HG03175 (cell line): ENCODE results near the gene BICDL2.

Experiments used
- ATAC-seq: cut with Tn5 transposase; IDR thresholded peaks from one replicate; pipeline ENCODE4 v1.9.1; 2021; ENCODE audit warnings: mild to moderate bottlenecking, moderate library complexity; ENCODE audit not compliant: unreplicated experiment

BICDL2 gene

GRCh38 chr16:3026003-3026378 is 10.8 kb downstream of the BICDL2 start:
- ATAC-seq = no peak

- ATAC-seq = no peak
These were observed 11.4 kb downstream of the BICDL2 start for GRCh38 chr16:3025032-3026002.

- peak; percentile 80 for ATAC-seq
These were observed 12.9 kb downstream of the BICDL2 start, which contains the start of the genes HCFC1R1 and THOC6 for GRCh38 chr16:3023669-3024478. Gene HCFC1R1 (minus strand): TSS chr16:3023942. CDS start chr16:3023941, 1 bp downstream. Gene THOC6 (plus strand): TSS chr16:3024035. CDS start chr16:3024327, 292 bp downstream.

- ATAC-seq = no peak
These were observed 13.4 kb downstream of the BICDL2 start for GRCh38 chr16:3023415-3023668.

GRCh38 chr16:3022684-3023414 is 13.9 kb downstream of the BICDL2 start:
- no peak for ATAC-seq

GRCh38 chr16:3022208-3022683 is 14.5 kb downstream of the BICDL2 start:
- no peak for ATAC-seq

GRCh38 chr16:3021449-3022207 is 15.1 kb downstream of the BICDL2 start:
- no peak for ATAC-seq

GRCh38 chr16:3020604-3021448 is 15.9 kb downstream of the BICDL2 start:
- no peak for ATAC-seq

GRCh38 chr16:3020247-3020603 is 16.5 kb downstream of the BICDL2 start, which contains the start of gene TNFRSF12A:
Gene TNFRSF12A (plus strand): TSS chr16:3020368. CDS start chr16:3020398, 30 bp downstream.
- no peak for ATAC-seq

- ATAC-seq = no peak
These were observed 17.0 kb downstream of the BICDL2 start for GRCh38 chr16:3019594-3020246.

- no peak for ATAC-seq
These were observed 18.8 kb downstream of the BICDL2 start, which contains the start of gene CLDN6 for GRCh38 chr16:3017794-3018506. Gene CLDN6 (minus strand): TSS chr16:3018183. CDS start chr16:3016021, 2,162 bp downstream.

GRCh38 chr16:3017344-3017743 is 19.4 kb downstream of the BICDL2 start:
- ATAC-seq = no peak

- no peak for ATAC-seq
These were observed 20.8 kb downstream of the BICDL2 start for GRCh38 chr16:3015865-3016521.

GRCh38 chr16:3014971-3015370 is 21.8 kb downstream of the BICDL2 start:
- ATAC-seq = no peak

GRCh38 chr16:3013998-3014690 is 22.6 kb downstream of the BICDL2 start:
- no peak for ATAC-seq

- ATAC-seq = no peak
These were observed 23.2 kb downstream of the BICDL2 start for GRCh38 chr16:3013491-3013951.
